GM12891 (cell line): ENCODE data around the gene EVC.

ENCODE experiments used
- PAX5 ChIP-seq: IDR thresholded peaks from 2 replicates; pipeline ENCODE4 v1.6.1; 2011; ENCODE audit warnings: low read length, moderate library complexity, mild to moderate bottlenecking; ENCODE audit not compliant: insufficient read depth, severe bottlenecking
- POLR2A ChIP-seq: IDR thresholded peaks from 2 replicates; pipeline ENCODE4 v1.6.1; 2011; ENCODE audit warnings: low read depth, low read length, control low read depth
- POLR2AphosphoS5 ChIP-seq: IDR thresholded peaks from 2 replicates; pipeline ENCODE4 v1.6.1; 2011; ENCODE audit warnings: low read depth, low read length, control low read depth
- SPI1 ChIP-seq: IDR thresholded peaks from 2 replicates; pipeline ENCODE4 v1.6.1; 2011; ENCODE audit warnings: low read depth, low read length, control low read depth
- TAF1 ChIP-seq: IDR thresholded peaks from 2 replicates; pipeline ENCODE4 v1.6.1; 2011; ENCODE audit warnings: low read depth, low read length, control low read depth

DNA sequence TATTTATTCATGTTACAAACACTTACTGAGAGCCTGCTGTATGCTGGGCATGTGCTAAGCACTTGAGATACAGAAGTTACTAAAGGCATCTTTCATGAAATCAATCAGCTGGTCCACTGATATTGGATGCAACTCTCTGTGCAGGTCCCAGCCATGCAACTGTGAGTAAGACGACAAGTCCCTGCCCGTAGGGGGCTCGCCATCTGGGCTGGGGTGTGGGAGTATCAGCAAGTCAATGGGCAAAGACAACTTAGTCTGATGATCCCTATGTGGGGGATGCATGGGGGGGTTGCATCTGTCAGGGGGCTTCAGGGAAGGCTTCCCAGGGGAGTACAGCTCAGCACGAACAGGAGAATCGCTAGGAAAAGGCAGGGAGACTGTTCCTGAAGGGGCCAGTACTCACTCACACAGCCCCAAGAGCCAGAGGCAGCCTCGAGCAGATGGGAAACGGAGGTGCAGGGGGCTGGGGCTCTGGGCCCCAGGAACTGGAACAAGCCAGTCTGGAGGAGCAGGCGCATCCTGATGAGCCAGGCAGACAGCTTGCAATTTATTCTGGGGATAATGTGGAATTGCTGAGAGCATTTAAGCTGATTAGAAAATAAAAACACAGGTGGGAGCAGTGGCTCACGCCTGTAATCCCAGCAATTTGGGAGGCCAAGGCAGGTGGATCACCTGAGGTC lies 141.7 kb downstream of the EVC start:
- no peak for TF ChIP-seq POLR2A
- TF ChIP-seq POLR2AphosphoS5 = no peak
- no peak for TF ChIP-seq PAX5
- TF ChIP-seq TAF1 = no peak
- no peak for TF ChIP-seq SPI1
